SK-N-SH (cell line): ENCODE measurements around the gene GRIK3. TPM values are rescaled to one million over a fixed set of nuclear protein-coding genes. Genes with fewer than 3 reads are reported as not detected.

Source experiments
- CTCF ChIA-PET: fragments of 300-600, 350-600 bp; formaldehyde crosslinking; extraction: SDS; loops from one replicate; lab custom pipeline; 2021; lab: Yijun Ruan, JAX
- POLR2A ChIA-PET: fragments of 350-600 bp; sonication (Branson Sonifier 250); formaldehyde crosslinking; extraction: SDS; loops from one replicate; lab custom pipeline; 2020; ENCODE audit warnings: antibody characterized with exemption, inconsistent platforms; lab: Yijun Ruan, JAX
- DNase-seq: peaks from one replicate; pipeline ENCODE4 v3.0.0; 2012
- H2AFZ ChIP-seq: fragments of 200-600 bp; sonication (generic); 2 replicates; pipeline ENCODE4 v1.8.1; 2016; ENCODE audit warnings: antibody characterized with exemption, mild to moderate bottlenecking, low read depth
- H3F3A ChIP-seq: fragments of 200-600 bp; sonication (generic); replicated peaks from 2 replicates; pipeline ENCODE3; 2016; ENCODE audit warnings: antibody characterized with exemption, mild to moderate bottlenecking; ENCODE audit not compliant: insufficient read depth
- H3K27ac ChIP-seq, 2 experiments: fragments of 200-500 bp in 1 of 2; fragments of 200-600 bp in 1 of 2; sonication (Bioruptor generic) in 1 of 2; sonication (generic), shearing (Covaris generic) in 1 of 2; 2 replicates each; pipeline versions ENCODE4 v1.5.1 to v1.6.1; 2014 to 2016; ENCODE audit warnings: low read depth in 2 of 2, inconsistent platforms in 1 of 2, low read length in 1 of 2, mild to moderate bottlenecking in 1 of 2, mixed read lengths in 1 of 2
- H3K27me3 ChIP-seq: fragments of 200-600 bp; sonication (generic), shearing (Covaris generic); 2 replicates; pipeline ENCODE4 v1.6.1; 2016; ENCODE audit warnings: mixed run types; ENCODE audit not compliant: insufficient read depth
- H3K36me3 ChIP-seq, 2 experiments: fragments of 200-500 bp in 1 of 2; fragments of 200-600 bp in 1 of 2; sonication (Bioruptor generic) in 1 of 2; sonication (generic) in 1 of 2; replicated peaks in 1 of 2; 2 replicates each; pipeline versions ENCODE3 to v1.5.1; 2014 to 2016; ENCODE audit warnings: low read length in 1 of 2, mild to moderate bottlenecking in 1 of 2; ENCODE audit not compliant: insufficient read depth in 2 of 2, control insufficient read depth in 1 of 2
- H3K4me1 ChIP-seq, 2 experiments: fragments of 200-500 bp in 1 of 2; fragments of 200-600 bp in 1 of 2; sonication (Bioruptor generic) in 1 of 2; sonication (generic), shearing (Covaris generic) in 1 of 2; 2 replicates each; pipeline versions ENCODE4 v1.5.1 to v1.6.1; 2014 to 2016; ENCODE audit warnings: low read depth in 1 of 2, low read length in 1 of 2, mixed run types in 1 of 2; ENCODE audit not compliant: insufficient read depth in 2 of 2, control insufficient read depth in 1 of 2
- H3K4me2 ChIP-seq: fragments of 200-600 bp; sonication (generic), shearing (Covaris generic); 2 replicates; pipeline ENCODE4 v1.6.1; 2017; ENCODE audit warnings: mixed run types
- H3K4me3 ChIP-seq, 2 experiments: fragments of 200-500 bp in 1 of 2; fragments of 200-600 bp in 1 of 2; sonication (Bioruptor generic) in 1 of 2; sonication (generic), shearing (Covaris generic) in 1 of 2; 2 replicates each; pipeline versions ENCODE4 v1.5.1 to v1.8.1; 2014 to 2016; ENCODE audit warnings: low read depth in 2 of 2, inconsistent platforms in 1 of 2, low read length in 1 of 2, mild to moderate bottlenecking in 1 of 2, mixed read lengths in 1 of 2, moderate library complexity in 1 of 2
- H3K79me2 ChIP-seq: fragments of 200-600 bp; sonication (generic); 2 replicates; pipeline ENCODE4 v1.8.1; 2017; ENCODE audit warnings: mild to moderate bottlenecking; ENCODE audit not compliant: insufficient read depth
- H3K9ac ChIP-seq: fragments of 200-600 bp; sonication (generic); 2 replicates; pipeline ENCODE4 v1.6.1; 2017; ENCODE audit warnings: mixed run types
- H3K9me2 ChIP-seq: fragments of 200-600 bp; sonication (generic); 2 replicates; pipeline ENCODE4 v1.6.1; 2017; ENCODE audit warnings: mixed run types
- H3K9me3 ChIP-seq: fragments of 200-600 bp; sonication (generic); 2 replicates; pipeline ENCODE4 v1.6.1; 2017; ENCODE audit warnings: mixed run types, mild to moderate bottlenecking, moderate library complexity
- H4K20me1 ChIP-seq: fragments of 200-600 bp; sonication (generic); 2 replicates; pipeline ENCODE4 v1.6.1; 2017; ENCODE audit warnings: mild to moderate bottlenecking, mixed run types; ENCODE audit not compliant: insufficient read depth
- FOSL2 ChIP-seq: IDR thresholded peaks from 2 replicates; pipeline ENCODE4 v1.4.0; 2012; ENCODE audit warnings: low read depth, mild to moderate bottlenecking, moderate library complexity, borderline replicate concordance
- FOXJ3 ChIP-seq: sonication (generic); formaldehyde crosslinking; IDR thresholded peaks from 2 replicates; pipeline ENCODE4 v1.5.1; 2020; ENCODE audit warnings: mild to moderate bottlenecking, missing genetic modification reagents
- FOXM1 ChIP-seq: IDR thresholded peaks from 2 replicates; pipeline ENCODE4 v1.4.0; 2012; ENCODE audit warnings: low read depth, mild to moderate bottlenecking
- IRF3 ChIP-seq: fragments of 150-350 bp; IDR thresholded peaks from 2 replicates; pipeline ENCODE4 v1.6.1; 2016; ENCODE audit warnings: mild to moderate bottlenecking, low read depth, low read length
- MEF2A ChIP-seq: IDR thresholded peaks from 2 replicates; pipeline ENCODE4 v1.4.0; 2012; ENCODE audit warnings: low read depth, borderline replicate concordance
- MXI1 ChIP-seq: IDR thresholded peaks from 2 replicates; pipeline ENCODE4 v1.6.1; 2012; ENCODE audit warnings: mild to moderate bottlenecking, low read depth, low read length, improper control_type of control experiment
- NRF1 ChIP-seq: IDR thresholded peaks from 2 replicates; pipeline ENCODE4 v1.6.1; 2012; ENCODE audit warnings: low read depth, mild to moderate bottlenecking, low read length
- PBX3 ChIP-seq: IDR thresholded peaks from 2 replicates; pipeline ENCODE4; 2012
- RAD21 ChIP-seq: IDR thresholded peaks from 2 replicates; pipeline ENCODE4 v1.6.1; 2012; ENCODE audit warnings: mild to moderate bottlenecking, low read length
- RCOR1 ChIP-seq: fragments of 150-350 bp; IDR thresholded peaks from 2 replicates; pipeline ENCODE4 v1.6.1; 2017; ENCODE audit warnings: antibody characterized with exemption, low read length
- REST ChIP-seq: IDR thresholded peaks from 2 replicates; pipeline ENCODE4 v1.6.1; 2012; ENCODE audit warnings: mild to moderate bottlenecking, low read depth, low read length, moderate library complexity
- RFX5 ChIP-seq: IDR thresholded peaks from 2 replicates; pipeline ENCODE4 v1.6.1; 2012; ENCODE audit warnings: mild to moderate bottlenecking, improper control_type of control experiment, low read length
- TAF1 ChIP-seq: IDR thresholded peaks from 2 replicates; pipeline ENCODE4 v1.6.1; 2012; ENCODE audit warnings: low read depth, mild to moderate bottlenecking, low read length, moderate library complexity, borderline replicate concordance
- TCF12 ChIP-seq: IDR thresholded peaks from 2 replicates; pipeline ENCODE4 v1.4.0; 2012
- YY1 ChIP-seq: IDR thresholded peaks from 2 replicates; pipeline ENCODE4 v1.4.0; 2012; ENCODE audit warnings: low read depth, mild to moderate bottlenecking
- ZBTB33 ChIP-seq: IDR thresholded peaks from 2 replicates; pipeline ENCODE4 v1.4.0; 2012; ENCODE audit warnings: low read depth, borderline replicate concordance
- WGBS: methylation state at CpG from one replicate; pipeline ENCODE4 v1.1.6; 2017; ENCODE audit warnings: low lambda C conversion rate; 5-methylcytosine and 5-hydroxymethylcytosine counted together
- polyA plus RNA-seq, 3 experiments: library from polyadenylated mRNA; depleted of rRNA; stranded (reverse); fragments of >200 nt; gene quantifications; 2 replicates each; pipeline ENCODE4 v1.2.3, GENCODE V29; 2012

Gene GRIK3
- polyA plus RNA-seq, 1 of the 3 experiments (the other 2 are of a cell fraction), result not detected

DNA sequence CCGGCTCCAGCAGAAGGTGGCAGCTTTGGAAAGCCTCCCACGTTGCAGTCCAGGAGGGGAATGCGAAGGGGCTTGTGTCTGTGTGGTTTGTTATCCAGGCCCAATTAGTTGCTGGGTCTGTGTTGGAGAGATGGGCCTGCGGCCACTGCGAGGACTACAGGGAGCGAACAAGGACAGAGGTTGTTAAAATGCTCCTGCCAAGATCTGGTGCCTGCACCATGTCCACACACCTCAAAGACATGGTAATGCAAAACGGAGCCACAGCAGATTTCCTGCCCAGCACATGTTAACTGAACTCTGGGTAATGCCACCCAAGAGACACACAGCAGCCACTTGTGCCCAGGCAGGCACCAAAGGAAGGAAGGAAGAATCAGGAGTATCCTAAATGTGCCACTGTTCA lies 18.6 kb downstream of the GRIK3 start:
- H3K9me3 ChIP-seq, result no peaks in the 10 kb centered on the region
- no peak for TF ChIP-seq ZBTB33
- H3K4me2 ChIP-seq, result no peak overlapping the region
- H3K9me2 ChIP-seq, result no peaks in the 10 kb centered on the region
- no peaks in the 10 kb centered on the region for H3K4me1 ChIP-seq
- ChIA-PET CTCF (no interaction called here), POLR2A (no interaction called here)
- H4K20me1 ChIP-seq, result no peaks in the 10 kb centered on the region
- no peaks in the 10 kb centered on the region for H3K27me3 ChIP-seq
- H3K79me2 ChIP-seq, result no peaks in the 10 kb centered on the region
- H3K4me3 ChIP-seq, result no peak overlapping the region
- no peaks in the 10 kb centered on the region for H3K36me3 ChIP-seq
- 49% methylated on average over 7 of the region's 7 CpGs for WGBS
- no peak overlapping the region for H3K9ac ChIP-seq
- H3K27ac ChIP-seq, result no peak overlapping the region
- no peak for DNase-seq
- no peak overlapping the region for H2AFZ ChIP-seq
- no peaks in the 10 kb centered on the region for H3F3A ChIP-seq

DNA sequence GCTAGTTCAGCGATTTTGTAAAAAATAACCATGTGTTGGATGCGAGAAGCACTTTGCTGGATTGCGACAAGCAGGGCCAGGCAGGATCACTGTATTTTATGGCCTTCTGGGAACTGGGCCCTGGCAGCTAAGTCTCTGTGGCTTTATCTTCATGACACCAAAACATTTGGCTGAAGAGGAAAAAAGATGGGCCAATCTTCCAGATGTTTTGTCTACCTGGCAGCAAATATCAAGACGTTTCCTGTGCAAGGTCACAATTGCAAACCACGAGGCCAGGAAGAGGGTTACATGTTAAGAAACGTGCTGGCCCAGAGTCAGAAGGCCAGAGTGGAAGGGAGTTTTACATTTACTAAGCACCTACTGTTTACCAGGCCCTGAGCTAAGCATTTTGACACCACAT lies 22.1 kb downstream of the GRIK3 start:
- 35% methylated on average over 6 of the region's 6 CpGs for WGBS
- H3K4me3 ChIP-seq, result no peak overlapping the region
- no peaks in the 10 kb centered on the region for H3K27me3 ChIP-seq
- no peaks in the 10 kb centered on the region for H3K79me2 ChIP-seq
- H3K36me3 ChIP-seq, result no peaks in the 10 kb centered on the region
- H2AFZ ChIP-seq, result no peak overlapping the region
- H3F3A ChIP-seq, result no peaks in the 10 kb centered on the region
- no peak overlapping the region for H3K27ac ChIP-seq
- H3K9ac ChIP-seq, result no peak overlapping the region
- no peaks in the 10 kb centered on the region; a peak in 1 of 4 replicates for H3K4me1 ChIP-seq
- TF ChIP-seq FOXJ3 (CRISPR knock-in tag), result no peak
- TF ChIP-seq FOSL2, result no peak
- TF ChIP-seq RFX5, result no peak
- no peak for TF ChIP-seq PBX3
- no peak for TF ChIP-seq IRF3
- no peak for TF ChIP-seq REST
- TF ChIP-seq MEF2A, result no peak
- TF ChIP-seq FOXM1, result no peak
- TF ChIP-seq RAD21, result no peak
- TF ChIP-seq MXI1, result no peak
- TF ChIP-seq YY1, result no peak
- no peak for TF ChIP-seq RCOR1
- no peak for TF ChIP-seq TAF1
- TF ChIP-seq NRF1, result no peak
- TF ChIP-seq ZBTB33, result no peak
- TF ChIP-seq TCF12, result no peak
- no peak overlapping the region for H3K4me2 ChIP-seq
- ChIA-PET CTCF (no interaction called here), POLR2A (no interaction called here)
- no peaks in the 10 kb centered on the region for H3K9me2 ChIP-seq
- no peaks in the 10 kb centered on the region for H3K9me3 ChIP-seq
- no peaks in the 10 kb centered on the region for H4K20me1 ChIP-seq
- DNase-seq, result no peak
